Endothelial cell (in vitro differentiated cells): ENCODE data around the gene ADARB2. TPM values are rescaled to one million over a fixed set of nuclear protein-coding genes. Genes with fewer than 3 reads are reported as not detected.
A peak's percentile ranks its signal among the peaks of the same experiment; 100 is the strongest.

ENCODE experiments used
- DNase-seq: peaks from one replicate; pipeline ENCODE4 v3.0.0; 2021; ENCODE audit warnings: low spot score
- H3K27ac Mint-ChIP-seq: one replicate; pipeline ENCODE4 v1.8.0; 2021; ENCODE audit warnings: mixed read lengths, inconsistent platforms; ENCODE audit not compliant: unreplicated experiment
- H3K27me3 Mint-ChIP-seq: one replicate; pipeline ENCODE4 v1.8.0; 2021; ENCODE audit warnings: mild to moderate bottlenecking, moderate library complexity, mixed read lengths, inconsistent platforms; ENCODE audit not compliant: unreplicated experiment
- H3K36me3 Mint-ChIP-seq: one replicate; pipeline ENCODE4 v1.8.0; 2021; ENCODE audit warnings: mild to moderate bottlenecking, low read depth, mixed read lengths, inconsistent platforms; ENCODE audit not compliant: unreplicated experiment
- H3K4me1 Mint-ChIP-seq: one replicate; pipeline ENCODE4 v1.8.0; 2021; ENCODE audit warnings: mild to moderate bottlenecking, mixed read lengths, inconsistent platforms; ENCODE audit not compliant: unreplicated experiment
- H3K4me3 Mint-ChIP-seq: one replicate; pipeline ENCODE4 v1.8.0; 2021; ENCODE audit warnings: mild to moderate bottlenecking, mixed read lengths, inconsistent platforms; ENCODE audit not compliant: unreplicated experiment
- H3K9me3 Mint-ChIP-seq: one replicate; pipeline ENCODE4 v1.8.0; 2021; ENCODE audit warnings: mixed read lengths, inconsistent platforms; ENCODE audit not compliant: unreplicated experiment
- CTCF ChIP-seq: fragments of 200-600 bp; sonication (generic); IDR thresholded peaks from one replicate; pipeline ENCODE4 v1.5.0; 2021; ENCODE audit warnings: antibody characterized with exemption; ENCODE audit not compliant: unreplicated experiment
- total RNA-seq: library from RNA; stranded (reverse); fragmentation: NEBNext Ultra II Directional; extraction: Animal tissue kit (Norgen Biotek cat#: 25700); gene quantifications from one replicate; pipeline ENCODE4 v1.2.1, GENCODE V29; 2021; ENCODE audit not compliant: unreplicated experiment

Gene ADARB2
- total RNA-seq, 1 donor from 2014 or later: 54.9 TPM

- no peak overlapping the region for H3K4me3 Mint-ChIP-seq
- no peaks in the 10 kb centered on the region for H3K27me3 Mint-ChIP-seq
- H3K27ac Mint-ChIP-seq: no peak overlapping the region
- no peaks in the 10 kb centered on the region for H3K4me1 Mint-ChIP-seq
- DNase-seq: no peak
- H3K36me3 Mint-ChIP-seq: no peaks in the 10 kb centered on the region
- no peak for TF ChIP-seq CTCF
- H3K9me3 Mint-ChIP-seq: no peaks in the 10 kb centered on the region
Measured at GRCh38 chr10:1390200-1390599, 347.1 kb downstream of the ADARB2 start.

- H3K9me3 Mint-ChIP-seq: no peaks in the 10 kb centered on the region
- no peak overlapping the region for H3K27ac Mint-ChIP-seq
- no peaks in the 10 kb centered on the region for H3K27me3 Mint-ChIP-seq
- no peak for DNase-seq
- H3K36me3 Mint-ChIP-seq: no peaks in the 10 kb centered on the region
- H3K4me3 Mint-ChIP-seq: no peak overlapping the region
- peaks cover 25% of the 10 kb centered on the region for H3K4me1 Mint-ChIP-seq
- no peak for TF ChIP-seq CTCF
Measured at GRCh38 chr10:1384026-1384425, 353.3 kb downstream of the ADARB2 start.

- H3K9me3 Mint-ChIP-seq: no peaks in the 10 kb centered on the region
- no peak overlapping the region for H3K4me3 Mint-ChIP-seq
- H3K4me1 Mint-ChIP-seq: peaks cover 37% of the 10 kb centered on the region
- no peaks in the 10 kb centered on the region for H3K27me3 Mint-ChIP-seq
- no peak overlapping the region for H3K27ac Mint-ChIP-seq
- no peaks in the 10 kb centered on the region for H3K36me3 Mint-ChIP-seq
- no peak for TF ChIP-seq CTCF
- DNase-seq: no peak
Measured at GRCh38 chr10:1382711-1383110, 354.6 kb downstream of the ADARB2 start.

- Mint-ChIP-seq H3K4me3 (no peak overlapping the region), H3K36me3 (peaks cover 4% of the 10 kb centered on the region), H3K4me1 (peaks cover 47% of the 10 kb centered on the region), H3K9me3 (no peaks in the 10 kb centered on the region), H3K27ac (no peak overlapping the region), H3K27me3 (no peaks in the 10 kb centered on the region)
- no peak for DNase-seq
- no peak for TF ChIP-seq CTCF
Measured at GRCh38 chr10:1381339-1381738, 356.0 kb downstream of the ADARB2 start.

GRCh38 chr10:1380088-1380671 lies 357.1 kb downstream of the ADARB2 start:
- H3K4me3 Mint-ChIP-seq: no peak overlapping the region
- peak; percentile 1 for DNase-seq
- peaks cover 4% of the 10 kb centered on the region for H3K36me3 Mint-ChIP-seq
- H3K9me3 Mint-ChIP-seq: no peaks in the 10 kb centered on the region
- H3K27me3 Mint-ChIP-seq: peaks cover 5% of the 10 kb centered on the region
- peaks cover 52% of the 10 kb centered on the region for H3K4me1 Mint-ChIP-seq
- no peak for TF ChIP-seq CTCF
- H3K27ac Mint-ChIP-seq: no peak overlapping the region
